ENCODE measurements around the gene HRH2. TPM values are rescaled to one million over a fixed set of nuclear protein-coding genes. Genes with fewer than 3 reads are reported as not detected.

HRH2 gene
- total and polyA plus RNA-seq, 8 donors = 0.58 to 44.6 (median 4.6) TPM

GRCh38 chr5:175707751-175708375 lies 50.0 kb downstream of the HRH2 start:
- Histone ChIP-seq H3K36me3 (peaks cover 0 to 23% (median 3%) of the 10 kb centered on the region in 4 donors), H3K4me1 (peaks cover 15 to 56% (median 39%) of the 10 kb centered on the region in 4 donors), H3K9me3 (no peaks in the 10 kb centered on the region), H3K4me3 (no peak overlapping the region), H3K27me3 (no peaks in the 10 kb centered on the region), H3K27ac (peak overlapping the region; percentile 41 to 73 (median 55))
- WGBS, 5 donors = 90 to 96% (median 95%) methylated on average over 14 to 16 of the region's 16 CpGs
- TF ChIP-seq POLR2A (IDR thresholded peaks at IDR 0.05) (no peak), POLR2AphosphoS5 (IDR thresholded peaks at IDR 0.05) (no peak), EP300 (IDR thresholded peaks at IDR 0.05) (no peak)
- DNase-seq = peak in 1 of 2 donors; percentile 22
- intact Hi-C loops (cut with DNase I; ENCODE audit: low total_unique reads) = no loop called here

DNA sequence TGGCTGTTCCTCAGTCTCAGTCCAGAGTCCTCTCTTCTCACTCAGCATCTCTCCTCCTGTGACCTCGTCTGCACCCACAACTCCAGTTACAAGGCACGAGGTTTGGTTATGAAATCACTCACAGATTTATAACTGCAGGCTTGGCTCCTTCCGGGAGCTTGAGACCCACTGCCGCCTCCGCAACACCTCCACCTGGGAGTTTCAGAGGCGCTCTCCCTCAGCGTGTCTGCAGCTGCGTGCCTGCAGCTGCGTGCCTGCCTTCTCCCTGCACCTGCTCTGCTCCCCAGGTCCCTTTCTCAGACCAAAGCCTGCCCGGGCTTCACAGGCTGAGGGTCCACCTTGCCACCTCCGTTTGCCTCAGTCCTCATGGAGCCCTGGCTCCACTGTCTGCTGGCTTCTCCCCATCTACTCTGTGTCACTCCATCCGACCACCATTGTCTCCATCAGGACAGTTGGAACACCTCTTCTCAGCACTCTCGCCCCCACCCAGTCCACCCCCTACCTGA lies 51.5 kb downstream of the HRH2 start:
- H3K4me1 ChIP-seq = peaks cover 15 to 61% (median 39%) of the 10 kb centered on the region in 4 donors
- peaks cover 0 to 23% (median 3%) of the 10 kb centered on the region in 4 donors for H3K36me3 ChIP-seq
- intact Hi-C loops (cut with DNase I; ENCODE audit: low total_unique reads) = no loop called here
- H3K27ac ChIP-seq = peak overlapping the region in 1 of 5 donors; percentile 43
- WGBS, 5 donors = 70 to 86% (median 82%) methylated on average over 13 of the region's 13 CpGs
- H3K4me3 ChIP-seq = no peak overlapping the region
- peaks cover 0 to 8% (median 7%) of the 10 kb centered on the region in 4 donors for H3K9me3 ChIP-seq
- DNase-seq = peak in 1 of 2 donors; percentile 24
- TF ChIP-seq CTCF (IDR thresholded peaks at IDR 0.05) = no peak
- no peak for TF ChIP-seq EP300 (IDR thresholded peaks at IDR 0.05)
- no peak for TF ChIP-seq POLR2AphosphoS5 (IDR thresholded peaks at IDR 0.05)
- TF ChIP-seq POLR2A (IDR thresholded peaks at IDR 0.05) = no peak
- peaks cover 0 to 8% (median 0%) of the 10 kb centered on the region in 3 donors for H3K27me3 ChIP-seq

- H3K4me3 ChIP-seq = no peak overlapping the region
- H3K27ac ChIP-seq = peak overlapping the region in 3 of 5 donors; percentile 12 to 43 (median 41)
- TF ChIP-seq POLR2AphosphoS5 (IDR thresholded peaks at IDR 0.05) (no peak), CTCF (IDR thresholded peaks at IDR 0.05) (no peak), POLR2A (IDR thresholded peaks at IDR 0.05) (no peak), EP300 (IDR thresholded peaks at IDR 0.05) (no peak)
- WGBS, 5 donors = 38 to 58% (median 49%) methylated on average over 6 of the region's 6 CpGs
- peaks cover 0 to 9% (median 8%) of the 10 kb centered on the region in 4 donors for H3K9me3 ChIP-seq
- H3K27me3 ChIP-seq = peaks cover 0 to 13% (median 0%) of the 10 kb centered on the region in 3 donors
- DNase-seq = peak in 1 of 2 donors; percentile 24
- H3K4me1 ChIP-seq = peaks cover 15 to 52% (median 36%) of the 10 kb centered on the region in 4 donors
- intact Hi-C loops (cut with DNase I; ENCODE audit: low total_unique reads) = loop anchor here (10.0 kb wide), 1 partner anchor 176 kb away; no protein-coding TSS in a partner anchor
- peaks cover 0 to 23% (median 3%) of the 10 kb centered on the region in 4 donors for H3K36me3 ChIP-seq
Observed at GRCh38 chr5:175710326-175710725, 52.5 kb downstream of the HRH2 start.

DNA sequence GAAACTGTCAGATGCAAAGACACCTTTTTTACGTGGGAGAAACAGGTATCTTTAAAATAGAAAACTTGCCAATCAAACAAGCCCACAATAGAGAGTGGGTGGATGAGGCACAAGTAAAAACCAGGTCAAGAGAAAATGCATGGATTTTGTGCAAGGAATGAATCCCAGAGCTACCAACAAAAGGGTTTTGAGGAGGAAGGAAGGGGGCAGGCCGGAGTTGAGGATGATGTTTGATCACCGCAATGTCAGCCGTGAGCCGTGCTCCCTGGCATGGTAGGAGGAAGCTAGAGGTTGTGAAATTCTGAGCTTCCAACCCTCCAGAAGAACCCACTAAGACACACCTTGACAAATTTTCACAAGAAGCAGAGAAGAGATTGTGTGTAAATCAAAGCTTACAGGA lies 53.2 kb downstream of the HRH2 start:
- Histone ChIP-seq H3K36me3 (peaks cover 0 to 23% (median 3%) of the 10 kb centered on the region in 4 donors), H3K27me3 (peaks cover 0 to 13% (median 0%) of the 10 kb centered on the region in 3 donors), H3K4me3 (no peak overlapping the region), H3K4me1 (peaks cover 12 to 45% (median 30%) of the 10 kb centered on the region in 4 donors), H3K9me3 (peaks cover 0 to 11% (median 8%) of the 10 kb centered on the region in 4 donors), H3K27ac (peak overlapping the region in 1 of 5 donors; percentile 43)
- intact Hi-C loops (cut with DNase I; ENCODE audit: low total_unique reads) = loop anchor here (10.0 kb wide), 1 partner anchor 176 kb away; no protein-coding TSS in a partner anchor
- 81 to 87% (median 85%) methylated on average over 5 of the region's 5 CpGs for WGBS, 5 donors
- DNase-seq = no peak
- no peak for TF ChIP-seq EP300 (IDR thresholded peaks at IDR 0.05)
- TF ChIP-seq POLR2AphosphoS5 (IDR thresholded peaks at IDR 0.05) = no peak
- TF ChIP-seq POLR2A (IDR thresholded peaks at IDR 0.05) = no peak
- no peak for TF ChIP-seq CTCF (IDR thresholded peaks at IDR 0.05)

Measured in stomach (tissue), 9 donors.